HCT116 (cell line): Measurements from ENCODE around the gene RAB31. TPM values are rescaled to one million over a fixed set of nuclear protein-coding genes. Genes with fewer than 3 reads are reported as not detected.

Experiments
- ATAC-seq: fragments of 200-7000 bp; cut with Tn5 transposase; 2 replicates; pipeline ENCODE4 v1.9.1; 2020; ENCODE audit warnings: mild to moderate bottlenecking, moderate library complexity
- BruUV-seq: library from RNA; stranded (reverse); fragments of 400-500 nt; replicated peaks from 2 replicates; lab custom pipeline; 2021; lab: Mats Ljungman, UMichigan
- CTCF ChIA-PET: fragments of 300-600 bp; sonication (Branson Sonifier 250); formaldehyde crosslinking; loops from one replicate; lab custom pipeline; 2021; ENCODE audit warnings: antibody characterized with exemption; lab: Charles Lee
- POLR2A ChIA-PET: fragments of 300-600, 350-600 bp; sonication (Branson Sonifier 250); formaldehyde crosslinking; loops from one replicate; lab custom pipeline; 2021; ENCODE audit warnings: antibody characterized with exemption; lab: Charles Lee
- RAD21 ChIA-PET, 2 experiments: fragments of 300-600 bp; sonication (Branson Sonifier 250); formaldehyde crosslinking; loops; one replicate each; lab custom pipeline; 2023; ENCODE audit warnings: low total read pairs in 2 of 2; ENCODE audit not compliant: uncharacterized antibody in 2 of 2, unreplicated experiment in 2 of 2, low non-redundant PET in 1 of 2; lab: Charles Lee
- DNase-seq: peaks from one replicate; pipeline ENCODE4 v3.0.0-alpha.2; 2010; ENCODE audit warnings: low read depth, low spot score
- H2AFZ ChIP-seq: fragments of 200-600 bp; shearing (Covaris generic), sonication (generic); 2 replicates; pipeline ENCODE4 v1.6.1; 2017; ENCODE audit warnings: low read depth, mixed run types, mixed read lengths, antibody characterized with exemption, low read length; ENCODE audit not compliant: poor library complexity, severe bottlenecking
- H3K27ac ChIP-seq: 2 replicates; pipeline ENCODE4 v1.5.1; 2012; ENCODE audit warnings: low read depth, low read length
- H3K27me3 ChIP-seq: fragments of 200-600 bp; sonication (generic); 2 replicates; pipeline ENCODE4 v1.6.1; 2016; ENCODE audit warnings: mixed run types, low read length, mixed read lengths; ENCODE audit not compliant: insufficient read depth
- H3K36me3 ChIP-seq, 2 experiments: fragments of 200-500 bp in 1 of 2; fragments of 200-600 bp in 1 of 2; sonication (Bioruptor generic) in 1 of 2; sonication (generic) in 1 of 2; 2 replicates each; pipeline versions ENCODE4 v1.5.1 to v1.6.1; 2014 to 2016; ENCODE audit warnings: low read length in 2 of 2, inconsistent platforms in 1 of 2, mixed read lengths in 1 of 2, mixed run types in 1 of 2; ENCODE audit not compliant: insufficient read depth in 2 of 2, control insufficient read depth in 1 of 2
- H3K4me1 ChIP-seq, 2 experiments: fragments of 200-600 bp in 1 of 2; sonication (generic) in 1 of 2; 2 replicates each; pipeline versions ENCODE4 v1.5.1 to v1.6.1; 2012 to 2017; ENCODE audit warnings: low read length in 2 of 2, inconsistent platforms in 1 of 2, mild to moderate bottlenecking in 1 of 2, mixed read lengths in 1 of 2, mixed run types in 1 of 2, moderate library complexity in 1 of 2; ENCODE audit not compliant: insufficient read depth in 2 of 2, control insufficient read depth in 1 of 2
- H3K4me2 ChIP-seq: fragments of 200-600 bp; sonication (generic); 2 replicates; pipeline ENCODE4 v1.6.1; 2017; ENCODE audit warnings: mixed run types, low read length, mixed read lengths
- H3K4me3 ChIP-seq, 2 experiments: fragments of 200-600 bp in 1 of 2; sonication (generic) in 1 of 2; replicated peaks in 1 of 2; 2 replicates each; pipeline ENCODE4 v1.5.1; 2011 to 2016; ENCODE audit warnings: low read length in 2 of 2, control low read depth in 1 of 2, low read depth in 1 of 2, mild to moderate bottlenecking in 1 of 2, mixed read lengths in 1 of 2, mixed run types in 1 of 2
- H3K79me2 ChIP-seq: fragments of 200-600 bp; sonication (generic); 2 replicates; pipeline ENCODE4 v1.6.1; 2017; ENCODE audit warnings: mild to moderate bottlenecking, mixed run types, low read length, moderate library complexity, mixed read lengths; ENCODE audit not compliant: insufficient read depth
- H3K9ac ChIP-seq: fragments of 200-600 bp; sonication (generic); 2 replicates; pipeline ENCODE4 v1.6.1; 2016; ENCODE audit warnings: low read length, mixed read lengths
- H3K9me2 ChIP-seq: fragments of 200-600 bp; sonication (generic), shearing (Covaris generic); 2 replicates; pipeline ENCODE4 v1.6.1; 2017; ENCODE audit warnings: mixed run types, mild to moderate bottlenecking, moderate library complexity; ENCODE audit not compliant: insufficient read depth
- H3K9me3 ChIP-seq, 2 experiments: fragments of 200-500 bp in 1 of 2; fragments of 200-600 bp in 1 of 2; sonication (Bioruptor generic) in 1 of 2; sonication (generic) in 1 of 2; 2 replicates each; pipeline ENCODE4 v1.6.1; 2014 to 2017; ENCODE audit warnings: low read length in 2 of 2, mixed read lengths in 2 of 2, inconsistent platforms in 1 of 2, low read depth in 1 of 2, mild to moderate bottlenecking in 1 of 2, mixed run types in 1 of 2, moderate library complexity in 1 of 2; ENCODE audit not compliant: control insufficient read depth in 1 of 2, insufficient read depth in 1 of 2
- H4K20me1 ChIP-seq: fragments of 200-600 bp; sonication (generic), shearing (Covaris generic); 2 replicates; pipeline ENCODE4 v1.6.1; 2017; ENCODE audit warnings: mixed run types, mild to moderate bottlenecking, moderate library complexity; ENCODE audit not compliant: insufficient read depth
- ELF1 ChIP-seq: IDR thresholded peaks from 2 replicates; pipeline ENCODE4 v1.6.1; 2012; ENCODE audit warnings: low read depth, borderline replicate concordance
- EZH2 ChIP-seq: fragments of 200-600 bp; sonication (generic); IDR thresholded peaks from 2 replicates; pipeline ENCODE4 v1.6.1; 2017; ENCODE audit warnings: antibody characterized with exemption, mixed run types
- EZH2phosphoT487 ChIP-seq: fragments of 200-600 bp; IDR thresholded peaks from 2 replicates; pipeline ENCODE4 v1.6.1; 2018; ENCODE audit warnings: antibody characterized with exemption, borderline replicate concordance
- RAD21 ChIP-seq: IDR thresholded peaks from 2 replicates; pipeline ENCODE4 v1.6.1; 2012; ENCODE audit warnings: low read depth, mild to moderate bottlenecking
- SIN3A ChIP-seq: IDR thresholded peaks from 2 replicates; pipeline ENCODE4 v1.6.1; 2012; ENCODE audit warnings: low read depth
- intact Hi-C: fragments of 100-400 bp; cut with micrococcal nuclease; formaldehyde crosslinking; loops from 2 replicates; pipeline ENCODE4 v1.10.0; 2022
- total RNA-seq: library from RNA; stranded (reverse); gene quantifications from one replicate; pipeline ENCODE4 v1.2.1, GENCODE V29; 2021; ENCODE audit not compliant: unreplicated experiment

The RAB31 gene
- total RNA-seq, 1 experiment from 2014 or later = 46.9 TPM

GRCh38 chr18:9911226-9911625, 203.1 kb downstream of the RAB31 start:
- TF ChIP-seq EZH2phosphoT487 = no peak
- TF ChIP-seq SIN3A = no peak
- no peak for TF ChIP-seq ELF1
- TF ChIP-seq RAD21 = no peak
- TF ChIP-seq EZH2 = no peak
- BruUV-seq = no TSS peak
- DNase-seq (no peak), ATAC-seq (no peak)
- H3K9me2 ChIP-seq = no peaks in the 10 kb centered on the region
- CTCF ChIA-PET = no interaction called here
- RAD21 ChIA-PET = no interaction called here
- H3K4me2 ChIP-seq = no peak overlapping the region
- H3K9me3 ChIP-seq = no peaks in the 10 kb centered on the region
- H2AFZ ChIP-seq = no peak overlapping the region
- H3K79me2 ChIP-seq = peaks cover 17% of the 10 kb centered on the region
- H3K4me3 ChIP-seq = no peak overlapping the region
- H3K4me1 ChIP-seq = peaks cover 9 to 18% of the 10 kb centered on the region in 2 experiments; a peak in 3 of 4 replicates
- peaks cover 13% of the 10 kb centered on the region; the same call in 1 of the 2 replicates for H4K20me1 ChIP-seq
- H3K36me3 ChIP-seq = no peaks in the 10 kb centered on the region
- H3K9ac ChIP-seq = no peak overlapping the region
- no peak overlapping the region for H3K27ac ChIP-seq
- no peaks in the 10 kb centered on the region for H3K27me3 ChIP-seq
- POLR2A ChIA-PET = no interaction called here
- intact Hi-C loops = loop anchor here (10.0 kb wide), 1 partner anchor 296 kb away; the partner anchor contains the start of gene PPP4R1

Other genes starting within 250 kb of the RAB31 start
- 66.2 TPM for gene RALBP1, start 232.8 kb upstream of the RAB31 start, total RNA-seq
- gene PPP4R1, start 93.7 kb upstream of the RAB31 start, total RNA-seq = 66.7 TPM
- gene TXNDC2, start 177.7 kb downstream of the RAB31 start, total RNA-seq = 0.12 TPM
- 295 TPM for gene VAPA, start 205.7 kb downstream of the RAB31 start, total RNA-seq